ENCODE results near the gene ZNF124. TPM values are rescaled to one million over a fixed set of nuclear protein-coding genes. Genes with fewer than 3 reads are reported as not detected.
A peak's percentile ranks its signal among the peaks of the same experiment; 100 is the strongest.

The ZNF124 gene
- total and polyA plus RNA-seq, 2 of the 13 experiments (the other 11 are each of a cell fraction or from before 2014, with no cell fraction given) = 9.7 to 134 TPM

GRCh38 chr1:247210376-247211117 lies 38.7 kb upstream of the ZNF124 start (continued):
- TF ChIP-seq, protein P1, sequence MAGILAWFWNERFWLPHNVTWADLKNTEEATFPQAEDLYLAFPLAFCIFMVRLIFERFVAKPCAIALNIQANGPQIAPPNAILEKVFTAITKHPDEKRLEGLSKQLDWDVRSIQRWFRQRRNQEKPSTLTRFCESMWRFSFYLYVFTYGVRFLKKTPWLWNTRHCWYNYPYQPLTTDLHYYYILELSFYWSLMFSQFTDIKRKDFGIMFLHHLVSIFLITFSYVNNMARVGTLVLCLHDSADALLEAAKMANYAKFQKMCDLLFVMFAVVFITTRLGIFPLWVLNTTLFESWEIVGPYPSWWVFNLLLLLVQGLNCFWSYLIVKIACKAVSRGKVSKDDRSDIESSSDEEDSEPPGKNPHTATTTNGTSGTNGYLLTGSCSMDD (CRISPR knock-in tag; IDR thresholded peaks at IDR 0.05) = no peak
- TF ChIP-seq ARID4A (CRISPR knock-in tag; IDR thresholded peaks at IDR 0.05; ENCODE audit: borderline replicate concordance) (peak; percentile 99), BRCA1 (CRISPR knock-in tag; IDR thresholded peaks at IDR 0.05) (peak; percentile 75; the same call in 1 of the 2 replicates), ZNF30 (CRISPR knock-in tag; IDR thresholded peaks at IDR 0.05) (no peak), ZNF772 (CRISPR knock-in tag; IDR thresholded peaks at IDR 0.05) (no peak), ATF5 (CRISPR knock-in tag; IDR thresholded peaks at IDR 0.05; ENCODE audit: low read depth) (no peak), SP1 (IDR thresholded peaks at IDR 0.05) (no peak), SP1 (CRISPR knock-in tag; IDR thresholded peaks at IDR 0.05) (peak; percentile 77), ZNF33A (CRISPR knock-in tag; IDR thresholded peaks at IDR 0.05; ENCODE audit: borderline replicate concordance) (0 out of 2 replicates have a peak, but pooled peaks have one; percentile 65)
- TF ChIP-seq, protein P2, sequence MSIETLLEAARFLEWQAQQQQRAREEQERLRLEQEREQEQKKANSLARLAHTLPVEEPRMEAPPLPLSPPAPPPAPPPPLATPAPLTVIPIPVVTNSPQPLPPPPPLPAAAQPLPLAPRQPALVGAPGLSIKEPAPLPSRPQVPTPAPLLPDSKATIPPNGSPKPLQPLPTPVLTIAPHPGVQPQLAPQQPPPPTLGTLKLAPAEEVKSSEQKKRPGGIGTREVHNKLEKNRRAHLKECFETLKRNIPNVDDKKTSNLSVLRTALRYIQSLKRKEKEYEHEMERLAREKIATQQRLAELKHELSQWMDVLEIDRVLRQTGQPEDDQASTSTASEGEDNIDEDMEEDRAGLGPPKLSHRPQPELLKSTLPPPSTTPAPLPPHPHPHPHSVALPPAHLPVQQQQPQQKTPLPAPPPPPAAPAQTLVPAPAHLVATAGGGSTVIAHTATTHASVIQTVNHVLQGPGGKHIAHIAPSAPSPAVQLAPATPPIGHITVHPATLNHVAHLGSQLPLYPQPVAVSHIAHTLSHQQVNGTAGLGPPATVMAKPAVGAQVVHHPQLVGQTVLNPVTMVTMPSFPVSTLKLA (IDR thresholded peaks at IDR 0.05) = 0 out of 2 replicates have a peak, but pooled peaks have one; percentile 10
- TF ChIP-seq, protein P3, sequence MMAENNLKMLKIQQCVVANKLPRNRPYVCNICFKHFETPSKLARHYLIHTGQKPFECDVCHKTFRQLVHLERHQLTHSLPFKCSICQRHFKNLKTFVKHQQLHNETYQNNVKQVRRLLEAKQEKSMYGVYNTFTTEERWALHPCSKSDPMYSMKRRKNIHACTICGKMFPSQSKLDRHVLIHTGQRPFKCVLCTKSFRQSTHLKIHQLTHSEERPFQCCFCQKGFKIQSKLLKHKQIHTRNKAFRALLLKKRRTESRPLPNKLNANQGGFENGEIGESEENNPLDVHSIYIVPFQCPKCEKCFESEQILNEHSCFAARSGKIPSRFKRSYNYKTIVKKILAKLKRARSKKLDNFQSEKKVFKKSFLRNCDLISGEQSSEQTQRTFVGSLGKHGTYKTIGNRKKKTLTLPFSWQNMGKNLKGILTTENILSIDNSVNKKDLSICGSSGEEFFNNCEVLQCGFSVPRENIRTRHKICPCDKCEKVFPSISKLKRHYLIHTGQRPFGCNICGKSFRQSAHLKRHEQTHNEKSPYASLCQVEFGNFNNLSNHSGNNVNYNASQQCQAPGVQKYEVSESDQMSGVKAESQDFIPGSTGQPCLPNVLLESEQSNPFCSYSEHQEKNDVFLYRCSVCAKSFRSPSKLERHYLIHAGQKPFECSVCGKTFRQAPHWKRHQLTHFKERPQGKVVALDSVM (CRISPR knock-in tag; IDR thresholded peaks at IDR 0.05) = peak; percentile 80; the same call in 1 of the 2 replicates
- TF ChIP-seq, protein P4, sequence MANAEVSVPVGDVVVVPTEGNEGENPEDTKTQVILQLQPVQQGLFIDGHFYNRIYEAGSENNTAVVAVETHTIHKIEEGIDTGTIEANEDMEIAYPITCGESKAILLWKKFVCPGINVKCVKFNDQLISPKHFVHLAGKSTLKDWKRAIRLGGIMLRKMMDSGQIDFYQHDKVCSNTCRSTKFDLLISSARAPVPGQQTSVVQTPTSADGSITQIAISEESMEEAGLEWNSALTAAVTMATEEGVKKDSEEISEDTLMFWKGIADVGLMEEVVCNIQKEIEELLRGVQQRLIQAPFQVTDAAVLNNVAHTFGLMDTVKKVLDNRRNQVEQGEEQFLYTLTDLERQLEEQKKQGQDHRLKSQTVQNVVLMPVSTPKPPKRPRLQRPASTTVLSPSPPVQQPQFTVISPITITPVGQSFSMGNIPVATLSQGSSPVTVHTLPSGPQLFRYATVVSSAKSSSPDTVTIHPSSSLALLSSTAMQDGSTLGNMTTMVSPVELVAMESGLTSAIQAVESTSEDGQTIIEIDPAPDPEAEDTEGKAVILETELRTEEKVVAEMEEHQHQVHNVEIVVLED (CRISPR knock-in tag; IDR thresholded peaks at IDR 0.05; ENCODE audit: borderline replicate concordance) = peak; percentile 61; the same call in 1 of the 2 replicates

Data from HepG2 (cell line).